ENCODE measurements around the gene BCL2.

DNA sequence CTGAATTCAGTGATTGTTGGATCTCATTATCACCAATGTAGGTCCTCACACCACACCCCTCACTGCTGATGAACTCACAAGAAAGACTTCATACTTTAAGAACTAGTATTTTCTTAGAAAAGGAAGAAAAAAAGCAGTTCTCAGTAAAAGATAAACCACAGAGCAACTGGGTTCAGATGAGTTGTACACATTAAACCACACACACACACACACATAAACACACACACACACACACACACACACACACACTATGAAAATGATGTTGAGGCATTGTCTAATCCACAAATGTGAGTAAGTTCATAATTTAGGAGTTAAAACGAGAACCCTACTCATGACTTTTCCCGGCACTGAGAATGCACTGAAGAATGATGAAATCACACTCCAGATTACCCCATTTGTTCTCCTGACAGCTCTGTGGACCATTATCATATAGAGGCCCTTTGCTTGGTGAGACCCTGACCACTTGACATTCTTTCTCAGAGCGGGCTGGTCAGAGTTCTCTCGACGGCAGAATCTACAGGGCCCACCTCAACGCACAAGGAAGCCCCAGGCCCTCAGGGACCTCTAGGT, 106.2 kb downstream of the BCL2 start:
- TF ChIP-seq, protein P1, sequence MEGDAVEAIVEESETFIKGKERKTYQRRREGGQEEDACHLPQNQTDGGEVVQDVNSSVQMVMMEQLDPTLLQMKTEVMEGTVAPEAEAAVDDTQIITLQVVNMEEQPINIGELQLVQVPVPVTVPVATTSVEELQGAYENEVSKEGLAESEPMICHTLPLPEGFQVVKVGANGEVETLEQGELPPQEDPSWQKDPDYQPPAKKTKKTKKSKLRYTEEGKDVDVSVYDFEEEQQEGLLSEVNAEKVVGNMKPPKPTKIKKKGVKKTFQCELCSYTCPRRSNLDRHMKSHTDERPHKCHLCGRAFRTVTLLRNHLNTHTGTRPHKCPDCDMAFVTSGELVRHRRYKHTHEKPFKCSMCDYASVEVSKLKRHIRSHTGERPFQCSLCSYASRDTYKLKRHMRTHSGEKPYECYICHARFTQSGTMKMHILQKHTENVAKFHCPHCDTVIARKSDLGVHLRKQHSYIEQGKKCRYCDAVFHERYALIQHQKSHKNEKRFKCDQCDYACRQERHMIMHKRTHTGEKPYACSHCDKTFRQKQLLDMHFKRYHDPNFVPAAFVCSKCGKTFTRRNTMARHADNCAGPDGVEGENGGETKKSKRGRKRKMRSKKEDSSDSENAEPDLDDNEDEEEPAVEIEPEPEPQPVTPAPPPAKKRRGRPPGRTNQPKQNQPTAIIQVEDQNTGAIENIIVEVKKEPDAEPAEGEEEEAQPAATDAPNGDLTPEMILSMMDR (conservative IDR thresholded peaks at IDR 0.05 in 1 of 2, IDR thresholded peaks at IDR 0.05 in 1 of 2; ENCODE audit: extremely low read depth in 1 of 2, insufficient read depth in 1 of 2, low read depth in 1 of 2, low read length in 2 of 2) = no peak
- no peak for TF ChIP-seq EZH2 (IDR thresholded peaks at IDR 0.05; ENCODE audit: borderline replicate concordance, low read length)

Measured in mammary epithelial cell (primary cell).